AG04450 (cell line): ENCODE results near the gene EGR1. TPM values are rescaled to one million over a fixed set of nuclear protein-coding genes. Genes with fewer than 3 reads are reported as not detected.

ENCODE experiments used
- CTCF ChIA-PET: fragments of 300-600, 350-600 bp; formaldehyde crosslinking; extraction: SDS; loops from one replicate; lab custom pipeline; 2022; ENCODE audit warnings: antibody characterized with exemption, inconsistent platforms; lab: Charles Lee
- POLR2A ChIA-PET: fragments of 350-600 bp; formaldehyde crosslinking; extraction: SDS; loops from one replicate; lab custom pipeline; 2021; ENCODE audit warnings: antibody characterized with exemption, inconsistent platforms; lab: Yijun Ruan, JAX
- DNase-seq: peaks from one replicate; pipeline ENCODE4 v3.0.0-alpha.2; 2011; ENCODE audit warnings: low read depth, low spot score
- H3K27ac ChIP-seq: one replicate; pipeline ENCODE4 v1.5.1; 2012; ENCODE audit warnings: low read depth, low read length, control low read depth
- H3K27me3 ChIP-seq: one replicate; pipeline ENCODE4 v1.6.0; 2012; ENCODE audit warnings: low read length; ENCODE audit not compliant: control insufficient read depth, insufficient read depth
- H3K4me3 ChIP-seq: 2 replicates; pipeline ENCODE4 v1.5.1; 2011; ENCODE audit warnings: mild to moderate bottlenecking, low read depth, low read length, control low read depth
- H3K9me3 ChIP-seq: 2 replicates; pipeline ENCODE4 v1.5.1; 2012; ENCODE audit warnings: low read length; ENCODE audit not compliant: control insufficient read depth, insufficient read depth
- CTCF ChIP-seq: IDR thresholded peaks from 2 replicates; pipeline ENCODE4 v1.5.1; 2011; ENCODE audit warnings: low read depth, low read length, control low read depth, inconsistent platforms
- polyA plus RNA-seq: library from polyadenylated mRNA; depleted of rRNA; stranded (reverse); fragments of >200 nt; gene quantifications from 2 replicates; pipeline ENCODE4 v1.2.3, GENCODE V29; 2011

The EGR1 gene
- polyA plus RNA-seq, 1 experiment: 17.0 TPM

GRCh38 chr5:138492560-138493045 is 27.3 kb downstream of the EGR1 start:
- POLR2A ChIA-PET: interaction anchor here (0.6 to 1.0 kb wide), 6 partner anchors 9 to 63 kb away, joined by 3 to 6 read pairs (median 4); no protein-coding TSS in a partner anchor
- Histone ChIP-seq H3K4me3 (peak overlapping the region; percentile 62), H3K9me3 (no peaks in the 10 kb centered on the region), H3K27me3 (no peaks in the 10 kb centered on the region), H3K27ac (no peak overlapping the region)
- CTCF ChIA-PET: interaction anchor here (0.5 to 2.1 kb wide), 4 partner anchors 11 to 147 kb away, joined by 3 to 14 read pairs (median 7); partner anchors contain the start of gene EGR1
- TF ChIP-seq CTCF: no peak
- no peak for DNase-seq

GRCh38 chr5:138495351-138495750 is 30.1 kb downstream of the EGR1 start:
- POLR2A ChIA-PET: no interaction called here
- no peaks in the 10 kb centered on the region for H3K27me3 ChIP-seq
- no peak for DNase-seq
- TF ChIP-seq CTCF: no peak
- no peak overlapping the region for H3K27ac ChIP-seq
- no peaks in the 10 kb centered on the region for H3K9me3 ChIP-seq
- CTCF ChIA-PET: no interaction called here
- no peak overlapping the region for H3K4me3 ChIP-seq

GRCh38 chr5:138498376-138498775 is 33.1 kb downstream of the EGR1 start:
- H3K9me3 ChIP-seq: no peaks in the 10 kb centered on the region
- no peaks in the 10 kb centered on the region for H3K27me3 ChIP-seq
- H3K27ac ChIP-seq: no peak overlapping the region
- DNase-seq: no peak
- no peak overlapping the region for H3K4me3 ChIP-seq
- TF ChIP-seq CTCF: no peak
- POLR2A ChIA-PET: no interaction called here
- CTCF ChIA-PET: interaction anchor here (0.8 to 2.3 kb wide), 5 partner anchors 34 to 146 kb away, joined by 3 to 11 read pairs (median 6); partner anchors contain the start of genes EGR1 and KDM3B

- POLR2A ChIA-PET: interaction anchor here (0.6 to 2.9 kb wide), 2 partner anchors 9 to 41 kb away, joined by 4 to 8 read pairs; partner anchors contain the start of gene ETF1
- TF ChIP-seq CTCF: no peak
- Histone ChIP-seq H3K9me3 (no peaks in the 10 kb centered on the region), H3K27me3 (no peaks in the 10 kb centered on the region), H3K4me3 (no peak overlapping the region), H3K27ac (no peak overlapping the region)
- CTCF ChIA-PET: interaction anchor here (0.8 to 3.6 kb wide), 8 partner anchors 9 to 322 kb away, joined by 3 to 86 read pairs (median 9); partner anchors contain the start of gene EGR1
- no peak for DNase-seq
Measured at GRCh38 chr5:138502121-138502520, 36.8 kb downstream of the EGR1 start.

- Histone ChIP-seq H3K27ac (no peak overlapping the region), H3K4me3 (no peak overlapping the region), H3K27me3 (no peaks in the 10 kb centered on the region), H3K9me3 (no peaks in the 10 kb centered on the region)
- no peak for TF ChIP-seq CTCF
- ChIA-PET CTCF (interaction anchor here (0.8 to 3.6 kb wide), 9 partner anchors 9 to 323 kb away, joined by 3 to 86 read pairs (median 7); partner anchors contain the start of gene EGR1), POLR2A (interaction anchor here (2.6 to 2.9 kb wide), 2 partner anchors 37 to 41 kb away, joined by 8 to 26 read pairs; partner anchors contain the start of genes EGR1 and ETF1)
- no peak for DNase-seq
Measured at GRCh38 chr5:138502521-138502920, 37.2 kb downstream of the EGR1 start.
